Measurements from ENCODE around the gene SMIM12.

SMIM12 gene

DNA sequence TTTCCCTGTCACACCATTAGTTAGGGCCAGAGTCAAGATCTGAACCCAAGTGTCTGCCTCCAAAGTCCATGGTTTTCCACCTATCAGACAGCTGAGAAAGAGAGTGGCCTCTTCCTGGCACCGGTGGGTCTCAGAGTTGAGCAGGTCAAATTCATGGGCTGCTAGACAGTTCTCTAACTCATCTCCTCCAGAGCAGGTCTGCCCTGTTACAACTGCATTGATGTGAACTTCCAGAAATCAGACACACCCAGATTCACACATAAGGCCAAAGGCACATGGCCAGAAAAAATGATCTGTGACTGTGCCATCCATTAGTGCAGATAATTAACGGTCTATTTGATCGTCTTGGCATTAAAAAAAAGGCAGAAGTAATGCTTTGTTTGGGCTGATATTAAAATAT lies 17.5 kb downstream of the SMIM12 start:
- H3K27ac ChIP-seq, result no peak overlapping the region
- H3K9ac ChIP-seq, result no peak overlapping the region
- no peak for TF ChIP-seq CTCF (IDR thresholded peaks at IDR 0.05)
- no peaks in the 10 kb centered on the region for H3K36me3 ChIP-seq (ENCODE audit: control insufficient read depth, insufficient read depth, low read length)
- no peaks in the 10 kb centered on the region for H3K4me1 ChIP-seq
- H3K9me3 ChIP-seq (ENCODE audit: control insufficient read depth, low read length), result no peaks in the 10 kb centered on the region
- H3K79me2 ChIP-seq, result peaks cover 3% of the 10 kb centered on the region
- H3K4me3 ChIP-seq (ENCODE audit: low read depth, low read length), result no peak overlapping the region
- no peaks in the 10 kb centered on the region for H3K27me3 ChIP-seq (ENCODE audit: control insufficient read depth, insufficient read depth, low read length)
- H2AFZ ChIP-seq, result no peak overlapping the region
- no peak overlapping the region for H3K4me2 ChIP-seq (ENCODE audit: low read length)

- Histone ChIP-seq H3K4me1 (no peaks in the 10 kb centered on the region), H3K27me3 (ENCODE audit: control insufficient read depth, insufficient read depth, low read length) (no peaks in the 10 kb centered on the region), H2AFZ (no peak overlapping the region), H3K4me3 (ENCODE audit: low read depth, low read length) (no peak overlapping the region), H3K9ac (no peak overlapping the region), H3K27ac (no peak overlapping the region), H3K9me3 (ENCODE audit: control insufficient read depth, low read length) (no peaks in the 10 kb centered on the region), H3K4me2 (ENCODE audit: low read length) (no peak overlapping the region), H3K36me3 (ENCODE audit: control insufficient read depth, insufficient read depth, low read length) (no peaks in the 10 kb centered on the region), H3K79me2 (no peaks in the 10 kb centered on the region)
- no peak for TF ChIP-seq CTCF (IDR thresholded peaks at IDR 0.05)
These were observed 19.1 kb downstream of the SMIM12 start for GRCh38 chr1:34840426-34840825.

- H3K9ac ChIP-seq, result no peak overlapping the region
- H3K4me2 ChIP-seq (ENCODE audit: low read length), result no peak overlapping the region
- H3K27ac ChIP-seq, result no peak overlapping the region
- H3K4me1 ChIP-seq, result no peaks in the 10 kb centered on the region
- H3K36me3 ChIP-seq (ENCODE audit: control insufficient read depth, insufficient read depth, low read length), result no peaks in the 10 kb centered on the region
- H3K4me3 ChIP-seq (ENCODE audit: low read depth, low read length), result no peak overlapping the region
- no peaks in the 10 kb centered on the region for H3K79me2 ChIP-seq
- no peaks in the 10 kb centered on the region for H3K9me3 ChIP-seq (ENCODE audit: control insufficient read depth, low read length)
- no peak overlapping the region for H2AFZ ChIP-seq
- no peaks in the 10 kb centered on the region for H3K27me3 ChIP-seq (ENCODE audit: control insufficient read depth, insufficient read depth, low read length)
- TF ChIP-seq CTCF (IDR thresholded peaks at IDR 0.05), result no peak
These were observed 19.8 kb downstream of the SMIM12 start for GRCh38 chr1:34839526-34840305.

GRCh38 chr1:34833711-34834110 lies 25.8 kb downstream of the SMIM12 start:
- Histone ChIP-seq H3K4me2 (ENCODE audit: low read length) (no peak overlapping the region), H3K79me2 (no peaks in the 10 kb centered on the region), H3K36me3 (ENCODE audit: control insufficient read depth, insufficient read depth, low read length) (no peaks in the 10 kb centered on the region), H3K27ac (no peak overlapping the region), H2AFZ (no peak overlapping the region), H3K4me1 (no peaks in the 10 kb centered on the region), H3K9me3 (ENCODE audit: control insufficient read depth, low read length) (no peaks in the 10 kb centered on the region), H3K4me3 (ENCODE audit: low read depth, low read length) (no peak overlapping the region), H3K27me3 (ENCODE audit: control insufficient read depth, insufficient read depth, low read length) (no peaks in the 10 kb centered on the region), H3K9ac (no peak overlapping the region)
- no peak for TF ChIP-seq CTCF (IDR thresholded peaks at IDR 0.05)

DNA sequence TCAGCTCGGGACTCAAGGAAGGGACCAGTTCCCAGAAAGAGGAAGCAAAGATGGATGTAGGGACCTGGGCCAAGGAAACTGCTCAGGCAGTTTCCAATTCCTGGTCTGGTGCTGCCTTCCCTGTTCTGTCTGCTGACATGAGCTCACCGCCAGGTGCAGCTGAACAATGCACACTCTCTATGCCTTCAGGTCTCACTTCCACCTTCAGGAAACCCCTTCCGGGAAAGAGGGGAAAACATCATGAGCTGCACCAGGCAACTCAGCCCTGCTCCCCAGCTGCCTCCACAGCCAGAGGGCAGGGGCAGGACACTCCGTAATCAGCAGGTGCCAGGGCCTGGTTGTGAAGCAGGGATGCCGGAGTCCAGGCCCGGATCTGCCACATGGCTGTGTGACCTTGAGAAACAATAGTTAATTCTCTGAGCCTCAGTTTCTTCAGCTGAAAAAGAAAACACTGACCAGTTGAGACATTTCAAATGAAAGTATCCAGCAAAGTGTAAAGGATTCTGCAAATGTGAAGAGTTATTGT lies 27.8 kb downstream of the SMIM12 start:
- Histone ChIP-seq H3K79me2 (no peaks in the 10 kb centered on the region), H3K9ac (no peak overlapping the region), H2AFZ (no peak overlapping the region), H3K4me1 (no peaks in the 10 kb centered on the region), H3K36me3 (ENCODE audit: control insufficient read depth, insufficient read depth, low read length) (no peaks in the 10 kb centered on the region), H3K27ac (no peak overlapping the region), H3K9me3 (ENCODE audit: control insufficient read depth, low read length) (no peaks in the 10 kb centered on the region), H3K4me2 (ENCODE audit: low read length) (no peak overlapping the region), H3K4me3 (ENCODE audit: low read depth, low read length) (no peak overlapping the region), H3K27me3 (ENCODE audit: control insufficient read depth, insufficient read depth, low read length) (no peaks in the 10 kb centered on the region)
- TF ChIP-seq CTCF (IDR thresholded peaks at IDR 0.05), result no peak

Data from parathyroid adenoma (tissue), 2 donors.